Duodenal mucosa (tissue), 2 donors: ENCODE measurements around the gene SLC34A2.
A peak's percentile ranks its signal among the peaks of the same experiment; 100 is the strongest.
"Not testable (repeated sequence)": the region's sequence is repeated elsewhere in the genome, so short reads cannot be mapped to it uniquely, and the experiment has no call there.

Source experiments
- H3K27ac ChIP-seq: one replicate; pipeline ENCODE4 v1.7.0; 2013; ENCODE audit warnings: low read depth, low read length
- H3K27me3 ChIP-seq, 2 donors: one replicate each; pipeline ENCODE4 v1.7.0; 2013; ENCODE audit warnings: low read length in 2 of 2, control low read depth in 1 of 2; ENCODE audit not compliant: insufficient read depth in 2 of 2, control insufficient read depth in 1 of 2
- H3K36me3 ChIP-seq, 2 donors: one replicate each; pipeline ENCODE4 v1.7.0; 2013; ENCODE audit warnings: low read length in 2 of 2, control low read depth in 1 of 2; ENCODE audit not compliant: insufficient read depth in 2 of 2, control insufficient read depth in 1 of 2
- H3K4me1 ChIP-seq, 2 donors: one replicate each; pipeline ENCODE4 v1.7.0; 2013; ENCODE audit warnings: low read length in 2 of 2, control low read depth in 1 of 2; ENCODE audit not compliant: insufficient read depth in 2 of 2, control insufficient read depth in 1 of 2
- H3K4me3 ChIP-seq, 2 donors: one replicate each; pipeline ENCODE4 v1.7.0; 2013; ENCODE audit warnings: low read length in 2 of 2, low read depth in 1 of 2
- H3K9ac ChIP-seq, 2 donors: one replicate each; pipeline ENCODE4 v1.7.0; 2013; ENCODE audit warnings: low read length in 2 of 2, low read depth in 1 of 2
- H3K9me3 ChIP-seq, 2 donors: one replicate each; pipeline ENCODE4 v1.7.0; 2013; ENCODE audit warnings: low read length in 2 of 2, control low read depth in 1 of 2; ENCODE audit not compliant: control insufficient read depth in 1 of 2

Gene SLC34A2, protein sequence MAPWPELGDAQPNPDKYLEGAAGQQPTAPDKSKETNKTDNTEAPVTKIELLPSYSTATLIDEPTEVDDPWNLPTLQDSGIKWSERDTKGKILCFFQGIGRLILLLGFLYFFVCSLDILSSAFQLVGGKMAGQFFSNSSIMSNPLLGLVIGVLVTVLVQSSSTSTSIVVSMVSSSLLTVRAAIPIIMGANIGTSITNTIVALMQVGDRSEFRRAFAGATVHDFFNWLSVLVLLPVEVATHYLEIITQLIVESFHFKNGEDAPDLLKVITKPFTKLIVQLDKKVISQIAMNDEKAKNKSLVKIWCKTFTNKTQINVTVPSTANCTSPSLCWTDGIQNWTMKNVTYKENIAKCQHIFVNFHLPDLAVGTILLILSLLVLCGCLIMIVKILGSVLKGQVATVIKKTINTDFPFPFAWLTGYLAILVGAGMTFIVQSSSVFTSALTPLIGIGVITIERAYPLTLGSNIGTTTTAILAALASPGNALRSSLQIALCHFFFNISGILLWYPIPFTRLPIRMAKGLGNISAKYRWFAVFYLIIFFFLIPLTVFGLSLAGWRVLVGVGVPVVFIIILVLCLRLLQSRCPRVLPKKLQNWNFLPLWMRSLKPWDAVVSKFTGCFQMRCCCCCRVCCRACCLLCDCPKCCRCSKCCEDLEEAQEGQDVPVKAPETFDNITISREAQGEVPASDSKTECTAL

DNA sequence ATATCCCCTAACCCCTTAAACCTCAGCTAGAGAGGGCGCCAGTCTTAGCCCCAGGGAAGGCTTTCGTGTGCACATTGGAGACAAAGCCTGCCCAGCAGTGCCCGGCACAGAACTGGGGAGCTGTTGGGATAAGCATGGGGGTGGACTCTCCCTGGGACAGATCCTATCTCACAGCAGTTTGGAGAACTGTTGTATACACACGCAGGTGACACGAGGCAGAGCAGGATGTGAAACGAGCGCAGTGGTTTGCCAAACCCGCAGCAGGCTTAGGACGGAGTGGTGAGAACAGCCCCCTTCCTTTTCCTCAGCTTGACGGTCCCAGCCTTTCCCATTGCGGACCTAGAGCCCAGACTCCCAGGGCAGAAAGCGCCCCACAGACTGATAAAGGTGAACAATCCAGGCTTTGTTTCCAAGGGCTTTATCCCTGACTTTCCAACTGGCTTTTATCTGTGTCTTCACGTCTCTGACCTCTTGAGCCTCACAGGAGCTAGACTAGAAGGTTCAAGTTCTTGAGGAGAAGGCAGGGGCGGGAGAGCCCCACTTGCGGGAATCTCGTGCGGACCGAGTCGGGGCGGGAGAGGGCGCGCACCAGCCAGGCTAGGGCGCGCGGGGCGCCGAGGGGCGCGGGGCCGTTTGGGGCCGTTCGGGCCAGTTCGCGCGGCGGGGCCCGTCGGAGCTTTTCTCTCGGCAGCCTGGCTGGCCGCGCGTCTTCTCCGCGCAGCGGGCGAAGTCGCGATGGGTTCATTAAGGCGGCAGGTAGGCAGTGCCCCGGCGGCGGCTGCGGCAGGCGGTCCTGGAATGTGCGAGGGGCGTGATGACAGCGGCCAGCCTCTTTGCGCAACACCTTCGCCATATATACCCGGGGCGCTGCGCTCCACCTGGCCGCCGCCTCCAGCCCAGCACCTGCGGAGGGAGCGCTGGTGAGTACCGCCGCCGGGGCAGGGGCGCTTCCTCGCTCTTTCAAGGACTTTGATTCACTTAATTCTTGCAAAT is at the start of gene SLC34A2:
Gene SLC34A2, plus strand, starts transcription at position 881 of the 993 bp plus-strand sequence. CDS start 6,650 bp downstream, outside the sequence.
- H3K27me3 ChIP-seq, result peaks cover 4% of the 10 kb centered on the region in 2 donors

DNA sequence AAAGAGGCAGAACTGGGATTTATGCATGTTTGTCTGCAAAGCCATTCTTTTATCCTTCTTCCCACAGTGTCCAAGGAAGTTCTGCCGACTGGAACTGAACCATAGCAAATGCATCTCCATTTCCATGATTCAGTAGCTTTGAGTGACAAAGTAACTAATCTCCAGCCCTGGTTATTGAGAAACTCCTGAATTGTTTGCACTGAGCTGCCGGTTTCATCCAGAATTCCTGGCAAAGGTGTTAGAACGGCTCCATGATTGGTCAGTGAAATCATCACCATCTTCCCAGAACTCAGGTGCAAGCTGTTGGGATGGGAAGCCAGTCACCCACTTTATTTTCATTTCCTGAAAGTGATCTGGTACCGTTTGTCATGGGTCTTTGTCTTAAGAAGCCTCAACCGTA is 47.0 kb upstream of the SLC34A2 start:
- Histone ChIP-seq H3K36me3 (no peaks in the 10 kb centered on the region), H3K27ac (no peak overlapping the region), H3K27me3 (no peaks in the 10 kb centered on the region), H3K9ac (no peak overlapping the region), H3K9me3 (no peaks in the 10 kb centered on the region), H3K4me1 (no peaks in the 10 kb centered on the region), H3K4me3 (no peak overlapping the region)

More for the DNA sequence above, at the start of gene SLC34A2:
- H3K9me3 ChIP-seq, result no peaks in the 10 kb centered on the region
- H3K4me1 ChIP-seq, result peaks cover 19 to 30% of the 10 kb centered on the region in 2 donors
- H3K36me3 ChIP-seq, result no peaks in the 10 kb centered on the region
- H3K4me3 ChIP-seq, result peak within 1 kb of the TSS; percentile 37 to 68
- H3K27ac ChIP-seq, result no peak within 1 kb of the TSS
- H3K9ac ChIP-seq, result peak within 1 kb of the TSS; percentile 33 to 60

DNA sequence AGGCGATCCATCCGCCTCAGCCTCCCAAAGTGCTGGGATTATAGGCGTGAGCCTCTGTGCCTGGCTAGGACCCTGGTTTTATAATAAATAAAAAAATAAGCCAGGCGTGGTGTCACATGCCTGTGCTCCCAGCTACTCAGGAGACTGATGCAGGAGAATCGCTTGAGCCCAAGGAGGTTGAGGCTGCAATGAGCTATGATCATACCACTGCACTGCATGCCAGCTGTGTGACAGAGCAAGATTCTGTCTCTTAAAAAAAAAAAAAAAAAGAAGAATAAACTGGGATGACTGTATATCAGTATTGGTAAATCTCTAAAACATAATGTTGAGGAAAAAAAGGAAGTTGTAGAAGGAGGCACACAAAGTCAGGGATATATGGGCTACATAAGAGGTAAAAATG is 45.7 kb upstream of the SLC34A2 start:
- Histone ChIP-seq H3K36me3 (no peaks in the 10 kb centered on the region), H3K4me1 (no peaks in the 10 kb centered on the region), H3K9me3 (no peaks in the 10 kb centered on the region), H3K27ac (no peak overlapping the region), H3K27me3 (no peaks in the 10 kb centered on the region), H3K4me3 (no peak overlapping the region), H3K9ac (no peak overlapping the region)

DNA sequence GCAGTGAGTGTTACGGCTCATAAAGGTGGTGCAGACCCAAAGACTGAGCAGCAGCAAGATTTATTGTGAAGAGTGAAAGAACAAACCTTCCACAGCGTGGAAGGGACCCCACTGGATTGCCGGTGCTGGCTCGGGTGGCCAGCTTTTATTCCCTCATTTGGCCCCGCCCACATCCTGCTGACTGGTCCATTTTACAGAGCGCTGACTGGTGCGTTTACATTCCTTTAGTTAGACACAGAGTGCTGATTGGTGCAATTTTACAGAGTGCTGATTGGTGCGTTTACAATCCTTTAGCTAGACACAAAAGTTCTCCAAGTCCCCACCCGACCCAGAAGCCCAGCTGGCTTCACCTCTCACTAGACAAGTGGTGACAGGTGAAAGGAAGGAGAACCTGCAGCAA is 42.0 kb upstream of the SLC34A2 start:
- H3K27me3 ChIP-seq, result not testable (repeated sequence)

DNA sequence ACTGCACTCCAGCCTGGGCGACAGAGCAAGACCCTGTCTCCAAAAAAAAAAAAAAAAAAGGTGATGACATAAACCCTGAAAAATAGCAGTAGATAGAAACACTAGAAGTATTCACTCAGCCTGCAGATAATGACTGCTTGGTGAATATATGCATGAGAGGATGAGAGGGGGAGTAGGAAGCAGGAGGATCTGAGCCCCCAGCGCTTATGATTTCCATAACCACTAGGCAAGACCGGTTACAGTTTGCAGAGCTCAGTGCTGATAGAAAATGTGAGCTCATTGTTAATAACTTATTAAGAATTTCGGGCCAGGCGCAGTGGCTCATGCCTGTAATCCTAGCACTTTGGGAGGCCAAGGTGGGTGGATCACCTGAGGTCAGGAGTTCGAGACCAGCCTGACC is 40.8 kb upstream of the SLC34A2 start:
- Histone ChIP-seq H3K9ac (no peak overlapping the region), H3K9me3 (no peaks in the 10 kb centered on the region), H3K27me3 (no peaks in the 10 kb centered on the region), H3K4me3 (no peak overlapping the region), H3K27ac (no peak overlapping the region), H3K36me3 (no peaks in the 10 kb centered on the region), H3K4me1 (no peaks in the 10 kb centered on the region)

More for the DNA sequence above, 42.0 kb upstream of the SLC34A2 start:
- H3K36me3 ChIP-seq, H3K9me3 ChIP-seq, H3K4me3 ChIP-seq, H3K27ac ChIP-seq, H3K4me1 ChIP-seq, H3K9ac ChIP-seq: not testable (repeated sequence)

DNA sequence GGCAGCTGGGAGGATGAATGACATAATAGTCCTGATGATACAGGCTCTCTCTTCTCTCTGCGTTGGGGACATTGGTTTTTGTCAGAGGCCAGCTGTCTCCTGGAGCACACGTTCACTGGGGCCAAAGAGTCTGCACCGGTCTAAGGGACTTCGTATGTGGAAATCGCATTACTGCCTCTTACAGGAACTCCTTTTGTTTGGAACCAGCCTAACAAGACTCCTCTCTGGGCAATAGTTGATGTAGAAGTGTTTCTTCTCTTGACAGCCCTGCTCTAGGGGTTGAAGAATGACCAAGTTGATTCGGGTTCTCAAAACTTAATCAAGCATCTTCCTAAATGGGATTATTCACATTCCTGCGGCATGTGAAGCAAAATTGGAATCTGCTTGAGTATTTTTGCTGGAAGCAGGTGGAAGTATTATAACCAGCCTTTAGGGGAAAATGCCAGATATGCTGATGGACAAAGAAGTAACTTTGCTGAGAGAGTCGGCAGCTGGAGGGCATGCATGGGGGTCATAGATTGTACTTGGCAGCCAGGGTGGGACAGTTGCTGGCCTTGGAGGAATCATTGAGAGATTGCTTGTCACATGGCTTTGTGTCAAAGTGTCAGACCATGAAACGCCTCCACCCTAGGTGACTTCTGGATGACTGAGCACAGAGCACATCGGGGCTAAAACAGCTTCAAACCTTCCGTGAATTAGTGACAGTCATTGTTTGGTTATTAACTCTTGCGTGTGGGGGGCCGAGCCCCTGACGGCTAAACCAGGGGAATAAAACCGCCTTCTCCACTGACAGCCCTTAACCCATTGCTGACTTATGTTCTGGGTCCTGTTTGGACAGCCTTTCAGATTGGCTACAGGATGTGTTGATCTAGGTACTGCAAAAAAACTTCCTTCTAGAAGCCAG is 34.4 kb upstream of the SLC34A2 start:
- Histone ChIP-seq H3K4me3 (no peak overlapping the region), H3K4me1 (no peaks in the 10 kb centered on the region), H3K9me3 (no peaks in the 10 kb centered on the region), H3K9ac (no peak overlapping the region), H3K27me3 (no peaks in the 10 kb centered on the region), H3K27ac (no peak overlapping the region), H3K36me3 (no peaks in the 10 kb centered on the region)

DNA sequence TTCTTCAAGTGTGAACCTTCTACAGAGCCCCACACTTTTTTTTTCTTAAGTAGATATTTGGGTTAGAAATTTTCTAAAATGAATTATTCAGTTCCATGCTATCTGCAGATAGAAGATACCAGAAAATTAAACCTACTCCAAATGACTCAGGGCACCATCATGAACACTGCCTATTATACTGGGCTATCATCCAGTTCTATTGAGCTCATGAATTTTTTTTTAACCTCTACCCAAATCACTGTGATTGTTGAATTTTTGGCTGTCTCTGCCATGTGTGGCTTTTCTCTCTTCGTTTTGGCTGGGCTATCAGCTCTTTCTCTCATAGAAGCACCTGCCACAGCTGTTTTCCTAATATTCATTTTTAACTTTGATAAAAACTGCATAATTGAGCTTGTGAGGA is 31.0 kb upstream of the SLC34A2 start:
- Histone ChIP-seq H3K27ac (no peak overlapping the region), H3K27me3 (no peaks in the 10 kb centered on the region), H3K9ac (no peak overlapping the region), H3K9me3 (no peaks in the 10 kb centered on the region), H3K4me1 (no peaks in the 10 kb centered on the region), H3K36me3 (no peaks in the 10 kb centered on the region), H3K4me3 (no peak overlapping the region)

DNA sequence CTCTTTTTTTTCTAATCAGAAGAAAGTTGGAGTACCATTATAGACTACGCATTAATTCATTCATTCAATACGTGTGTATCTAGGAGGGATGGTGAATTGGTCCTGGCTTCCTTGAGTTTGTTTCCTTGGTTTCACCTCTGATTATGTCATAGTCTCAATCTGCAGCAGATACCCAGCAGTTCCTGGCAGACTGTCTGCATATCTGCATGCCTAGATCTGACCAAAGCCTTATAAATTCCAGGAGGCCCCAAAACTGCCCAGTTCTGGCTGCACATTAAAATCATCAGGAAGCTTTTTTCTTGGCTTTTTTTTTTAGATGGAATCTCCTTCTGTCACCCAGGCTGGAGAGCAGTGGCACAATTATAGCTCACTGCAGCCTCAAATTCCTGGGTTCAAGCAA is 27.2 kb upstream of the SLC34A2 start:
- no peak overlapping the region for H3K4me3 ChIP-seq
- no peaks in the 10 kb centered on the region for H3K4me1 ChIP-seq
- no peak overlapping the region for H3K9ac ChIP-seq
- H3K36me3 ChIP-seq, result no peaks in the 10 kb centered on the region
- H3K9me3 ChIP-seq, result no peaks in the 10 kb centered on the region
- no peak overlapping the region for H3K27ac ChIP-seq
- no peaks in the 10 kb centered on the region for H3K27me3 ChIP-seq

DNA sequence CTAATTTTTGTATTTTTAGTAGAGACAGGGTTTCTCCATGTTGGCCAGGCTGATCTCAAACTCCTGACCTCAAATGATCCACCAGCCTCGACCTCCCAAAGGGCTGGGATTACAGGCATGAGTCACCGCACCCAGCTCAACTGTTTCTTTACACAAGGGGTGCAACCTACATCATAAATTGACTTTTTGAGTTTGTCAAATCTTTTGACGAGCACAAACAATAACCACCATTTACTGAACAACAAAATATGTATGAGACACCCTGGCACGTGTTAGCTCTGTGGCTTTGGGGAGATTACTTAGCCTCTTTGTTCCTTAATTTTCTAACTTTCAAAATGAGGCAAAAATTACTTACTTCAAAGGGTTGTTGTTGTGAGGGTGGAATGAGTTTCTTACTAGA is 23.5 kb upstream of the SLC34A2 start:
- H3K36me3 ChIP-seq, result no peaks in the 10 kb centered on the region
- no peak overlapping the region for H3K27ac ChIP-seq
- peaks cover 0 to 3% of the 10 kb centered on the region in 2 donors for H3K9me3 ChIP-seq
- H3K4me3 ChIP-seq, result no peak overlapping the region
- no peaks in the 10 kb centered on the region for H3K27me3 ChIP-seq
- H3K9ac ChIP-seq, result no peak overlapping the region
- no peaks in the 10 kb centered on the region for H3K4me1 ChIP-seq
